Endodermal cell (in vitro differentiated cells): Measurements from ENCODE around the gene C4BPA. TPM values are rescaled to one million over a fixed set of nuclear protein-coding genes. Genes with fewer than 3 reads are reported as not detected.

Source experiments
- DNase-seq: peaks from one replicate; pipeline ENCODE4 v3.0.0-alpha.2; 2017
- H3K27ac ChIP-seq: 2 replicates; pipeline ENCODE4 v1.5.1; 2013; ENCODE audit warnings: mild to moderate bottlenecking, low read depth, low read length, moderate library complexity
- H3K27me3 ChIP-seq: 2 replicates; pipeline ENCODE4 v1.6.1; 2013; ENCODE audit warnings: mild to moderate bottlenecking, low read length, moderate library complexity; ENCODE audit not compliant: insufficient read depth, control insufficient read depth, poor library complexity, severe bottlenecking
- H3K36me3 ChIP-seq: 2 replicates; pipeline ENCODE4 v1.7.0; 2013; ENCODE audit warnings: mild to moderate bottlenecking, low read length, moderate library complexity; ENCODE audit not compliant: control insufficient read depth, insufficient read depth
- H3K4me1 ChIP-seq: one replicate; pipeline ENCODE4 v1.7.0; 2013; ENCODE audit warnings: low read length; ENCODE audit not compliant: control insufficient read depth, insufficient read depth
- H3K4me3 ChIP-seq: 2 replicates; pipeline ENCODE4 v1.5.1; 2013; ENCODE audit warnings: mild to moderate bottlenecking, low read length, moderate library complexity
- H3K9ac ChIP-seq: 2 replicates; pipeline ENCODE4 v1.6.1; 2013; ENCODE audit warnings: mild to moderate bottlenecking, low read length, moderate library complexity; ENCODE audit not compliant: poor library complexity, severe bottlenecking; ENCODE audit errors: extremely low read depth
- H3K9me3 ChIP-seq: 2 replicates; pipeline ENCODE4 v1.6.1; 2013; ENCODE audit warnings: mild to moderate bottlenecking, low read length, moderate library complexity; ENCODE audit not compliant: control insufficient read depth
- H3K27ac Mint-ChIP-seq: 2 replicates; pipeline ENCODE4 v1.8.0; 2020; ENCODE audit warnings: mixed read lengths
- H3K27me3 Mint-ChIP-seq: 2 replicates; pipeline ENCODE4 v1.8.0; 2021; ENCODE audit warnings: mild to moderate bottlenecking, mixed read lengths; ENCODE audit not compliant: insufficient read depth
- H3K36me3 Mint-ChIP-seq: 2 replicates; pipeline ENCODE4 v1.8.0; 2020; ENCODE audit warnings: low read depth, mixed read lengths
- H3K4me1 Mint-ChIP-seq: 2 replicates; pipeline ENCODE4 v1.8.0; 2020; ENCODE audit warnings: mixed read lengths
- H3K4me3 Mint-ChIP-seq: 2 replicates; pipeline ENCODE4 v1.8.0; 2020; ENCODE audit warnings: mild to moderate bottlenecking, moderate library complexity, mixed read lengths
- H3K9me3 Mint-ChIP-seq: 2 replicates; pipeline ENCODE4 v1.8.0; 2020; ENCODE audit warnings: mild to moderate bottlenecking, mixed read lengths
- WGBS, 2 experiments: methylation state at CpG; one replicate each; pipeline versions ENCODE4 v1.1.5 to v1.1.7; 2013; ENCODE audit warnings: missing lambda C conversion rate in 2 of 2, mixed read lengths in 1 of 2; ENCODE audit not compliant: insufficient coverage in 1 of 2, insufficient read length in 1 of 2; 5-methylcytosine and 5-hydroxymethylcytosine counted together
- total RNA-seq, 2 donors: library from RNA; stranded (reverse); fragmentation: NEBNext Ultra II Directional in 1 of 2; extraction: Animal tissue kit (Norgen Biotek cat#: 25700) in 1 of 2; gene quantifications; 2 replicates in 1 of 2; 3 replicates in 1 of 2; pipeline ENCODE4 v1.2.1, GENCODE V29; 2021
- TF ChIP-seq, protein P1 (sequence below): fragments of 200-600 bp; sonication (generic); conservative IDR thresholded peaks from 2 replicates; pipeline ENCODE4 v1.5.0; 2021; ENCODE audit warnings: antibody characterized with exemption, mild to moderate bottlenecking

The C4BPA gene
- total RNA-seq, 2 donors from 2014 or later: not detected

DNA sequence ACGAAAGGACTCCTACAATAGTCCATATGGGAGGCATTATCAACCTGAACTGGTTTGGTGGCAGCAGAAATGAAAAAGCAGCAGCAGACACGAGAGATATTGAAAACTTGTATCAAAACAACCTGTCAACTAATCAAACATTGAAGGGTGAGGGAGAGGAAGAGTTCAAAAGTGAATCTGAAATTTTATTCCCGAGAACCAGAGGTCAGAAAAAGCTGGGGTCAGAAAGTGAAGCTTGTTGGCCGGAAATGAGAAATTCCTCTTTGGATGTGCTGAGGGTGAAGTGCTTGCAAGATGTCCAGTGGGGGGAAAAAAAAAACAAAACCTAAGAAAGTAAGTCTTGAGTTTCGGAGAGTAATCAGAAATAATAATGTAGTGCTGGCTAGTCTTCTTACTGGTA is 1.9 kb upstream of the C4BPA start:
- no peak overlapping the region for H3K4me3 Mint-ChIP-seq
- Histone ChIP-seq H3K4me3 (no peak overlapping the region), H3K27ac (no peak overlapping the region), H3K27me3 (no peaks in the 10 kb centered on the region), H3K9me3 (peaks cover 18% of the 10 kb centered on the region), H3K9ac (no peak overlapping the region), H3K36me3 (no peaks in the 10 kb centered on the region), H3K4me1 (no peaks in the 10 kb centered on the region)
- DNase-seq: no peak
- peaks cover 14% of the 10 kb centered on the region for H3K9me3 Mint-ChIP-seq
- H3K4me1 Mint-ChIP-seq: peaks cover 5% of the 10 kb centered on the region
- WGBS, 2 experiments: 88 to 90% methylated on average over 4 to 5 of the region's 5 CpGs
- no peaks in the 10 kb centered on the region for H3K36me3 Mint-ChIP-seq
- H3K27me3 Mint-ChIP-seq: peaks cover 3% of the 10 kb centered on the region
- TF ChIP-seq, protein P1, sequence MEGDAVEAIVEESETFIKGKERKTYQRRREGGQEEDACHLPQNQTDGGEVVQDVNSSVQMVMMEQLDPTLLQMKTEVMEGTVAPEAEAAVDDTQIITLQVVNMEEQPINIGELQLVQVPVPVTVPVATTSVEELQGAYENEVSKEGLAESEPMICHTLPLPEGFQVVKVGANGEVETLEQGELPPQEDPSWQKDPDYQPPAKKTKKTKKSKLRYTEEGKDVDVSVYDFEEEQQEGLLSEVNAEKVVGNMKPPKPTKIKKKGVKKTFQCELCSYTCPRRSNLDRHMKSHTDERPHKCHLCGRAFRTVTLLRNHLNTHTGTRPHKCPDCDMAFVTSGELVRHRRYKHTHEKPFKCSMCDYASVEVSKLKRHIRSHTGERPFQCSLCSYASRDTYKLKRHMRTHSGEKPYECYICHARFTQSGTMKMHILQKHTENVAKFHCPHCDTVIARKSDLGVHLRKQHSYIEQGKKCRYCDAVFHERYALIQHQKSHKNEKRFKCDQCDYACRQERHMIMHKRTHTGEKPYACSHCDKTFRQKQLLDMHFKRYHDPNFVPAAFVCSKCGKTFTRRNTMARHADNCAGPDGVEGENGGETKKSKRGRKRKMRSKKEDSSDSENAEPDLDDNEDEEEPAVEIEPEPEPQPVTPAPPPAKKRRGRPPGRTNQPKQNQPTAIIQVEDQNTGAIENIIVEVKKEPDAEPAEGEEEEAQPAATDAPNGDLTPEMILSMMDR: no peak
- no peak overlapping the region for H3K27ac Mint-ChIP-seq

GRCh38 chr1:207102659-207103058 is 1.4 kb upstream of the C4BPA start:
- 97 to 100% methylated on average over 1 of the region's 1 CpG for WGBS, 2 experiments
- no peaks in the 10 kb centered on the region for H3K27me3 ChIP-seq
- H3K9me3 ChIP-seq: peaks cover 16% of the 10 kb centered on the region
- Mint-ChIP-seq H3K4me1 (peaks cover 5% of the 10 kb centered on the region), H3K36me3 (no peaks in the 10 kb centered on the region), H3K4me3 (no peak overlapping the region), H3K27me3 (peaks cover 3% of the 10 kb centered on the region), H3K27ac (no peak overlapping the region), H3K9me3 (peaks cover 12% of the 10 kb centered on the region)
- no peak overlapping the region for H3K27ac ChIP-seq
- TF ChIP-seq, protein P1: no peak
- no peak overlapping the region for H3K9ac ChIP-seq
- H3K36me3 ChIP-seq: no peaks in the 10 kb centered on the region
- no peak overlapping the region for H3K4me3 ChIP-seq
- H3K4me1 ChIP-seq: no peaks in the 10 kb centered on the region
- no peak for DNase-seq

- TF ChIP-seq, protein P1: no peak
- H3K36me3 ChIP-seq: no peaks in the 10 kb centered on the region
- H3K27me3 ChIP-seq: no peaks in the 10 kb centered on the region
- no peaks in the 10 kb centered on the region for H3K36me3 Mint-ChIP-seq
- H3K9ac ChIP-seq: no peak overlapping the region
- no peak overlapping the region for H3K27ac Mint-ChIP-seq
- H3K27ac ChIP-seq: no peak overlapping the region
- H3K4me1 ChIP-seq: no peaks in the 10 kb centered on the region
- H3K9me3 Mint-ChIP-seq: no peaks in the 10 kb centered on the region
- WGBS, 2 experiments: 89 to 95% methylated on average over 3 of the region's 3 CpGs
- no peak overlapping the region for H3K4me3 Mint-ChIP-seq
- DNase-seq: no peak
- no peak overlapping the region for H3K4me3 ChIP-seq
- H3K27me3 Mint-ChIP-seq: no peaks in the 10 kb centered on the region
- no peaks in the 10 kb centered on the region for H3K9me3 ChIP-seq
- peaks cover 5% of the 10 kb centered on the region for H3K4me1 Mint-ChIP-seq
These were observed 5.0 kb downstream of the C4BPA start for GRCh38 chr1:207109004-207109403.
